IMR-90 (cell line): ENCODE data around the gene NKX2-8. TPM values are rescaled to one million over a fixed set of nuclear protein-coding genes. Genes with fewer than 3 reads are reported as not detected.

Experiments
- ATAC-seq: fragments of 200-7000 bp; cut with Tn5 transposase; 2 replicates; pipeline ENCODE4 v1.9.1; 2020; ENCODE audit warnings: low read depth, mild to moderate bottlenecking, moderate library complexity
- BruUV-seq: library from RNA; stranded (reverse); fragments of 400-500 nt; replicated peaks from 2 replicates; lab custom pipeline; 2021; lab: Mats Ljungman, UMichigan
- CTCF ChIA-PET: fragments of 300-600 bp; formaldehyde crosslinking; extraction: SDS; loops from one replicate; lab custom pipeline; 2021; ENCODE audit warnings: antibody characterized with exemption; lab: Yijun Ruan, JAX
- POLR2A ChIA-PET: fragments of 300-600 bp; sonication (Branson Sonifier 250); formaldehyde crosslinking; loops from one replicate; lab custom pipeline; 2022; ENCODE audit warnings: antibody characterized with exemption; ENCODE audit not compliant: unreplicated experiment; lab: Charles Lee
- DNase-seq: peaks from one replicate; pipeline ENCODE4 v3.0.0; 2013
- H2AFZ ChIP-seq: replicated peaks from 2 replicates; pipeline ENCODE3; 2013; ENCODE audit warnings: low read length, mild to moderate bottlenecking; ENCODE audit not compliant: poor library complexity
- H2AK5ac ChIP-seq: 2 replicates; pipeline ENCODE4 v1.6.1; 2013; ENCODE audit warnings: low read depth, low read length, inconsistent platforms
- H2AK9ac ChIP-seq: replicated peaks from 2 replicates; pipeline ENCODE3; 2013; ENCODE audit warnings: mild to moderate bottlenecking, low read depth, low read length, moderate library complexity; ENCODE audit not compliant: poor library complexity
- H2BK120ac ChIP-seq: 2 replicates; pipeline ENCODE4 v1.6.1; 2013; ENCODE audit warnings: low read depth, low read length, inconsistent platforms
- H2BK15ac ChIP-seq: 3 replicates; pipeline ENCODE4 v1.6.1; 2013; ENCODE audit warnings: low read depth, low read length, inconsistent platforms
- H2BK20ac ChIP-seq: 2 replicates; pipeline ENCODE4 v1.6.1; 2013; ENCODE audit warnings: low read depth, mild to moderate bottlenecking, inconsistent platforms, low read length, moderate library complexity
- H2BK5ac ChIP-seq: 2 replicates; pipeline ENCODE4 v1.6.1; 2013; ENCODE audit warnings: mild to moderate bottlenecking, low read depth, low read length, inconsistent platforms; ENCODE audit not compliant: poor library complexity, severe bottlenecking
- H3K14ac ChIP-seq: replicated peaks from 2 replicates; pipeline ENCODE4 v1.6.1; 2013; ENCODE audit warnings: low read depth, low read length, inconsistent platforms
- H3K18ac ChIP-seq: 2 replicates; pipeline ENCODE4 v1.6.1; 2013; ENCODE audit warnings: low read depth, low read length, control low read depth
- H3K23ac ChIP-seq: 2 replicates; pipeline ENCODE4 v1.6.1; 2013; ENCODE audit warnings: low read depth, low read length, inconsistent platforms
- H3K27ac ChIP-seq: 2 replicates; pipeline ENCODE4 v1.5.1; 2013; ENCODE audit warnings: mild to moderate bottlenecking, control low read depth, low read length; ENCODE audit not compliant: insufficient read depth
- H3K27me3 ChIP-seq: 2 replicates; pipeline ENCODE4 v1.6.1; 2013; ENCODE audit warnings: low read length; ENCODE audit not compliant: control insufficient read depth, insufficient read depth
- H3K36me3 ChIP-seq: 2 replicates; pipeline ENCODE4 v1.6.1; 2013; ENCODE audit warnings: low read length, mixed read lengths; ENCODE audit not compliant: control insufficient read depth, insufficient read depth
- H3K4ac ChIP-seq: 2 replicates; pipeline ENCODE4 v1.6.1; 2013; ENCODE audit warnings: low read depth, low read length, inconsistent platforms
- H3K4me1 ChIP-seq: 2 replicates; pipeline ENCODE4 v1.6.1; 2013; ENCODE audit warnings: low read length, mixed read lengths; ENCODE audit not compliant: control insufficient read depth, insufficient read depth
- H3K4me2 ChIP-seq: 2 replicates; pipeline ENCODE4 v1.6.1; 2013; ENCODE audit warnings: low read depth, mild to moderate bottlenecking, control low read depth, low read length, moderate library complexity
- H3K4me3 ChIP-seq: 2 replicates; pipeline ENCODE4 v1.5.1; 2013; ENCODE audit warnings: low read depth, mild to moderate bottlenecking, control low read depth, low read length, moderate library complexity; ENCODE audit not compliant: insufficient read depth
- H3K56ac ChIP-seq: 2 replicates; pipeline ENCODE4 v1.6.1; 2013; ENCODE audit warnings: low read length, inconsistent platforms; ENCODE audit not compliant: insufficient read depth; ENCODE audit errors: extremely low read depth
- H3K79me1 ChIP-seq, 2 experiments: 2 replicates each; pipeline ENCODE4 v1.6.1; 2013; ENCODE audit warnings: low read length in 2 of 2, inconsistent platforms in 1 of 2, low read depth in 1 of 2
- H3K9ac ChIP-seq: 2 replicates; pipeline ENCODE4 v1.6.1; 2013; ENCODE audit warnings: low read depth, low read length, control low read depth
- H3K9me1 ChIP-seq: 2 replicates; pipeline ENCODE4 v1.6.1; 2013; ENCODE audit warnings: low read length, inconsistent platforms; ENCODE audit not compliant: insufficient read depth
- H3K9me3 ChIP-seq: 2 replicates; pipeline ENCODE4 v1.6.1; 2013; ENCODE audit warnings: low read length; ENCODE audit not compliant: control insufficient read depth, insufficient read depth
- H4K20me1 ChIP-seq: 2 replicates; pipeline ENCODE4 v1.6.1; 2013; ENCODE audit warnings: low read length, inconsistent platforms; ENCODE audit not compliant: insufficient read depth
- H4K5ac ChIP-seq: 2 replicates; pipeline ENCODE4 v1.6.1; 2013; ENCODE audit warnings: mild to moderate bottlenecking, low read depth, low read length, control low read depth
- H4K8ac ChIP-seq, 2 experiments: 2 replicates each; pipeline ENCODE4 v1.6.1; 2013; ENCODE audit warnings: low read depth in 2 of 2, low read length in 2 of 2, control low read depth in 1 of 2, inconsistent platforms in 1 of 2
- H4K91ac ChIP-seq: 2 replicates; pipeline ENCODE4 v1.6.1; 2013; ENCODE audit warnings: low read depth, low read length, inconsistent platforms; ENCODE audit not compliant: insufficient read depth
- BHLHE40 ChIP-seq: fragments of 150-350 bp; IDR thresholded peaks from 2 replicates; pipeline ENCODE4 v1.6.1; 2016; ENCODE audit warnings: mild to moderate bottlenecking, low read depth, low read length
- CHD1 ChIP-seq: IDR thresholded peaks from 2 replicates; pipeline ENCODE4 v1.6.1; 2012; ENCODE audit warnings: low read depth, low read length, improper control_type of control experiment
- FOS ChIP-seq: fragments of 150-350 bp; IDR thresholded peaks from 2 replicates; pipeline ENCODE4 v1.6.1; 2016; ENCODE audit warnings: low read depth, low read length
- MAFK ChIP-seq: IDR thresholded peaks from 2 replicates; pipeline ENCODE4 v1.6.1; 2012; ENCODE audit warnings: low read depth, low read length, improper control_type of control experiment
- MAZ ChIP-seq: IDR thresholded peaks from 2 replicates; pipeline ENCODE4 v1.6.1; 2012; ENCODE audit warnings: low read depth, mild to moderate bottlenecking, low read length, improper control_type of control experiment, moderate library complexity, borderline replicate concordance
- MXI1 ChIP-seq: IDR thresholded peaks from 2 replicates; pipeline ENCODE4 v1.6.1; 2012; ENCODE audit warnings: low read depth, mild to moderate bottlenecking, low read length, moderate library complexity, borderline replicate concordance
- NFE2L2 ChIP-seq: fragments of 150-350 bp; IDR thresholded peaks from 2 replicates; pipeline ENCODE4 v1.6.1; 2016; ENCODE audit warnings: low read depth, mild to moderate bottlenecking, low read length
- POLR2A ChIP-seq: IDR thresholded peaks from 2 replicates; pipeline ENCODE4 v1.6.1; 2012; ENCODE audit warnings: mild to moderate bottlenecking, low read depth, low read length
- RCOR1 ChIP-seq: IDR thresholded peaks from 2 replicates; pipeline ENCODE4 v1.6.1; 2012; ENCODE audit warnings: mild to moderate bottlenecking, low read length, improper control_type of control experiment; ENCODE audit not compliant: insufficient replicate concordance
- RFX5 ChIP-seq: IDR thresholded peaks from 2 replicates; pipeline ENCODE4 v1.8.0; 2012; ENCODE audit warnings: low read depth, mild to moderate bottlenecking, low read length, moderate library complexity
- WGBS, 2 experiments: methylation state at CpG; one replicate each; pipeline versions ENCODE4 v1.1.5 to v1.1.7; 2013; ENCODE audit warnings: missing lambda C conversion rate in 2 of 2; ENCODE audit not compliant: insufficient read length in 1 of 2; ENCODE audit errors: extremely low coverage in 2 of 2; 5-methylcytosine and 5-hydroxymethylcytosine counted together
- dilution Hi-C: fragments of 300-500 bp; cut with HindIII; formaldehyde crosslinking; loops from one replicate; pipeline ENCODE4 v1.14.3; 2018; ENCODE audit warnings: low sequenced_read_pairs; ENCODE audit not compliant: unreplicated experiment
- in situ Hi-C: fragments of 300-500 bp; cut with MboI; formaldehyde crosslinking; loops from 3 replicates; pipeline ENCODE4 v1.14.3; 2019; ENCODE audit warnings: low sequenced_read_pairs, inconsistent platforms, mixed read lengths
- intact Hi-C: fragments of 100-400 bp; cut with micrococcal nuclease; formaldehyde crosslinking; loops from 2 replicates; pipeline ENCODE4 v1.10.0; 2022
- polyA plus RNA-seq, 3 experiments: library from polyadenylated mRNA; depleted of rRNA; stranded (reverse); fragments of >200 nt; gene quantifications; 2 replicates each; pipeline ENCODE4 v1.2.3, GENCODE V29; 2012; ENCODE audit warnings: low replicate concordance in 1 of 3
- total RNA-seq: library from RNA; depleted of rRNA; stranded (reverse); fragments of >200 nt; gene quantifications from 2 replicates; pipeline ENCODE4 v1.2.3, GENCODE V29; 2012
- TF ChIP-seq, protein P1 (sequence below): fragments of 150-350 bp; IDR thresholded peaks from 2 replicates; pipeline ENCODE4 v1.6.1; 2017; ENCODE audit warnings: mild to moderate bottlenecking, antibody characterized with exemption, low read length, low read depth
- TF ChIP-seq, protein P2 (sequence below): fragments of 150-350 bp; IDR thresholded peaks from 2 replicates; pipeline ENCODE4 v1.6.1; 2016; ENCODE audit warnings: low read depth, mild to moderate bottlenecking, low read length, moderate library complexity, borderline replicate concordance
- TF ChIP-seq, protein P3 (sequence below): conservative IDR thresholded peaks from 2 replicates; pipeline ENCODE4 v1.5.1; 2012; ENCODE audit warnings: mild to moderate bottlenecking, low read depth, low read length, improper control_type of control experiment

Gene NKX2-8
- total and polyA plus RNA-seq, 2 of the 4 experiments (the other 2 are of a cell fraction), result not detected

GRCh38 chr14:36585100-36585499 lies 2.7 kb upstream of the NKX2-8 start:
- Histone ChIP-seq H3K56ac (no peak overlapping the region), H3K4me1 (no peaks in the 10 kb centered on the region), H3K4me2 (no peak overlapping the region), H3K18ac (no peak overlapping the region), H4K91ac (no peak overlapping the region), H3K23ac (no peak overlapping the region), H3K9me3 (no peaks in the 10 kb centered on the region), H3K27ac (no peak overlapping the region), H3K14ac (no peak overlapping the region), H2BK120ac (no peak overlapping the region), H4K8ac (no peak overlapping the region), H2AK5ac (no peak overlapping the region), H3K9ac (no peak overlapping the region), H4K5ac (no peak overlapping the region), H2BK20ac (no peak overlapping the region), H4K20me1 (no peaks in the 10 kb centered on the region), H3K9me1 (no peaks in the 10 kb centered on the region), H3K4me3 (no peak overlapping the region), H3K36me3 (no peaks in the 10 kb centered on the region), H2BK15ac (no peak overlapping the region), H3K27me3 (peaks cover 56% of the 10 kb centered on the region), H2AK9ac (no peak overlapping the region), H3K4ac (no peak overlapping the region), H2BK5ac (no peak overlapping the region), H2AFZ (no peak overlapping the region), H3K79me1 (no peaks in the 10 kb centered on the region)
- intact Hi-C loops (no loop called here), in situ Hi-C loops (no loop called here), dilution Hi-C loops (no loop called here)
- TF ChIP-seq, protein P1, sequence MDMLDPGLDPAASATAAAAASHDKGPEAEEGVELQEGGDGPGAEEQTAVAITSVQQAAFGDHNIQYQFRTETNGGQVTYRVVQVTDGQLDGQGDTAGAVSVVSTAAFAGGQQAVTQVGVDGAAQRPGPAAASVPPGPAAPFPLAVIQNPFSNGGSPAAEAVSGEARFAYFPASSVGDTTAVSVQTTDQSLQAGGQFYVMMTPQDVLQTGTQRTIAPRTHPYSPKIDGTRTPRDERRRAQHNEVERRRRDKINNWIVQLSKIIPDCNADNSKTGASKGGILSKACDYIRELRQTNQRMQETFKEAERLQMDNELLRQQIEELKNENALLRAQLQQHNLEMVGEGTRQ, result no peak
- TF ChIP-seq CHD1, result no peak
- no peak for TF ChIP-seq FOS
- no peak for TF ChIP-seq MAZ
- TF ChIP-seq, protein P2, sequence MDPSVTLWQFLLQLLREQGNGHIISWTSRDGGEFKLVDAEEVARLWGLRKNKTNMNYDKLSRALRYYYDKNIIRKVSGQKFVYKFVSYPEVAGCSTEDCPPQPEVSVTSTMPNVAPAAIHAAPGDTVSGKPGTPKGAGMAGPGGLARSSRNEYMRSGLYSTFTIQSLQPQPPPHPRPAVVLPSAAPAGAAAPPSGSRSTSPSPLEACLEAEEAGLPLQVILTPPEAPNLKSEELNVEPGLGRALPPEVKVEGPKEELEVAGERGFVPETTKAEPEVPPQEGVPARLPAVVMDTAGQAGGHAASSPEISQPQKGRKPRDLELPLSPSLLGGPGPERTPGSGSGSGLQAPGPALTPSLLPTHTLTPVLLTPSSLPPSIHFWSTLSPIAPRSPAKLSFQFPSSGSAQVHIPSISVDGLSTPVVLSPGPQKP, result no peak
- no peak for TF ChIP-seq POLR2A
- TF ChIP-seq NFE2L2, result no peak
- TF ChIP-seq MXI1, result no peak
- TF ChIP-seq MAFK, result no peak
- no peak for TF ChIP-seq RCOR1
- TF ChIP-seq BHLHE40, result no peak
- TF ChIP-seq, protein P3, sequence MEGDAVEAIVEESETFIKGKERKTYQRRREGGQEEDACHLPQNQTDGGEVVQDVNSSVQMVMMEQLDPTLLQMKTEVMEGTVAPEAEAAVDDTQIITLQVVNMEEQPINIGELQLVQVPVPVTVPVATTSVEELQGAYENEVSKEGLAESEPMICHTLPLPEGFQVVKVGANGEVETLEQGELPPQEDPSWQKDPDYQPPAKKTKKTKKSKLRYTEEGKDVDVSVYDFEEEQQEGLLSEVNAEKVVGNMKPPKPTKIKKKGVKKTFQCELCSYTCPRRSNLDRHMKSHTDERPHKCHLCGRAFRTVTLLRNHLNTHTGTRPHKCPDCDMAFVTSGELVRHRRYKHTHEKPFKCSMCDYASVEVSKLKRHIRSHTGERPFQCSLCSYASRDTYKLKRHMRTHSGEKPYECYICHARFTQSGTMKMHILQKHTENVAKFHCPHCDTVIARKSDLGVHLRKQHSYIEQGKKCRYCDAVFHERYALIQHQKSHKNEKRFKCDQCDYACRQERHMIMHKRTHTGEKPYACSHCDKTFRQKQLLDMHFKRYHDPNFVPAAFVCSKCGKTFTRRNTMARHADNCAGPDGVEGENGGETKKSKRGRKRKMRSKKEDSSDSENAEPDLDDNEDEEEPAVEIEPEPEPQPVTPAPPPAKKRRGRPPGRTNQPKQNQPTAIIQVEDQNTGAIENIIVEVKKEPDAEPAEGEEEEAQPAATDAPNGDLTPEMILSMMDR, result no peak
- no peak for TF ChIP-seq RFX5
- no TSS peak for BruUV-seq
- WGBS, 2 experiments, result 7% methylated on average over 3 of the region's 5 CpGs; no CpG with 5 or more reads in 1 of the 2 experiments
- CTCF ChIA-PET, result no interaction called here
- DNase-seq (no peak), ATAC-seq (no peak)
- POLR2A ChIA-PET, result no interaction called here
